Neural cell (in vitro differentiated cells): ENCODE data around the gene METTL24.

Experiments used
- RAD21 ChIP-seq: fragments of 450-650 bp; conservative IDR thresholded peaks from 2 replicates; pipeline ENCODE4 v1.6.1; 2014; ENCODE audit warnings: antibody characterized with exemption, mild to moderate bottlenecking, moderate library complexity
- TF ChIP-seq, protein P1 (sequence below): fragments of 450-650 bp; IDR thresholded peaks from 2 replicates; pipeline ENCODE4 v1.5.1; 2014; ENCODE audit warnings: antibody characterized with exemption, mild to moderate bottlenecking, moderate library complexity; ENCODE audit not compliant: poor library complexity, severe bottlenecking

DNA sequence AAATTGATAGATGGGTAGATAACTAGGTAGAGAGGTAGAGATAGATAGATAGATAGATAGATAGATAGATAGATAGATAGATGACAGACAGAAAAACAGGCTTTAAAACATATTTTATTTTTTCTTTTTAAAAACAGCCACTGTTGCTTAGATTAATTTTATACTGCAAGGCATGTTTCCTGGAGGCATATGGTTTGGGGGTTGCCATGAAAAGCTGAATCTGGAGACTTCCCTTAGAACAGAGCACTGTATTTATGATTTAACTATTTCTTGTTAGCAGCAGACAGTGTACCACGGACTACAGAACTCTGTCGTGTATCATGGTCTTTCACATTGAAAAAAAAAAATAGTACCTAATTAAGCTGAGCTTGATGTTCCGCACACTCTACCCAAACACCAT lies 38.8 kb downstream of the METTL24 start:
- TF ChIP-seq, protein P1, sequence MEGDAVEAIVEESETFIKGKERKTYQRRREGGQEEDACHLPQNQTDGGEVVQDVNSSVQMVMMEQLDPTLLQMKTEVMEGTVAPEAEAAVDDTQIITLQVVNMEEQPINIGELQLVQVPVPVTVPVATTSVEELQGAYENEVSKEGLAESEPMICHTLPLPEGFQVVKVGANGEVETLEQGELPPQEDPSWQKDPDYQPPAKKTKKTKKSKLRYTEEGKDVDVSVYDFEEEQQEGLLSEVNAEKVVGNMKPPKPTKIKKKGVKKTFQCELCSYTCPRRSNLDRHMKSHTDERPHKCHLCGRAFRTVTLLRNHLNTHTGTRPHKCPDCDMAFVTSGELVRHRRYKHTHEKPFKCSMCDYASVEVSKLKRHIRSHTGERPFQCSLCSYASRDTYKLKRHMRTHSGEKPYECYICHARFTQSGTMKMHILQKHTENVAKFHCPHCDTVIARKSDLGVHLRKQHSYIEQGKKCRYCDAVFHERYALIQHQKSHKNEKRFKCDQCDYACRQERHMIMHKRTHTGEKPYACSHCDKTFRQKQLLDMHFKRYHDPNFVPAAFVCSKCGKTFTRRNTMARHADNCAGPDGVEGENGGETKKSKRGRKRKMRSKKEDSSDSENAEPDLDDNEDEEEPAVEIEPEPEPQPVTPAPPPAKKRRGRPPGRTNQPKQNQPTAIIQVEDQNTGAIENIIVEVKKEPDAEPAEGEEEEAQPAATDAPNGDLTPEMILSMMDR: no peak
- TF ChIP-seq RAD21: no peak
